Ishikawa (cell line): ENCODE measurements around the gene OR2AE1.

Experiments used
- EP300 ChIP-seq: IDR thresholded peaks from 2 replicates; pipeline ENCODE4 v1.6.1; 2012; ENCODE audit warnings: borderline replicate concordance
- NFIC ChIP-seq: IDR thresholded peaks from 2 replicates; pipeline ENCODE4 v1.6.1; 2012
- TAF1 ChIP-seq: IDR thresholded peaks from 2 replicates; pipeline ENCODE4 v1.6.1; 2012; ENCODE audit warnings: low read depth, mild to moderate bottlenecking
- TF ChIP-seq, protein P1 (sequence below): IDR thresholded peaks from 2 replicates; pipeline ENCODE4 v1.6.1; 2012; ENCODE audit warnings: low read depth, mild to moderate bottlenecking
- TF ChIP-seq, protein P2 (sequence below): IDR thresholded peaks from 2 replicates; pipeline ENCODE4 v1.6.1; 2012

DNA sequence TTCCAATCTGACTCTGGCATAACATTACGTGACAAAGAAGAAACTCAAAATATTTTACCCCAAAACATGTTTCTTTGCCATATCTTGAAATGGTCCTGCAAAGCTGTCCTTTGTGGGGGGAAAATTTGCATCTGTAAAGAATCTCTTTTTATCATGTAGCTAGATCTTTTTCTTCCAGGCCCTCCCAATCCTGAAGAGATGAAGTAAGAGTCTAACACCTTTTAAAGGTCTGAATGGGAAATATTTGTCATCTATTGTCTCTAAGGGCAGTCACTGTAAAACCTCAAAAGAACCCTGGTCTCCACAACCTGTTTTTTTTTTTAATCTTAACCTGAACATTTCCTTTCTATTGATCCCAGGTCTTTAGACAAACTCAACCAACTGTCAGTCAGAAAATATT is 8.6 kb downstream of the OR2AE1 start:
- TF ChIP-seq NFIC (no peak), TAF1 (no peak), EP300 (no peak)
- TF ChIP-seq, protein P1, sequence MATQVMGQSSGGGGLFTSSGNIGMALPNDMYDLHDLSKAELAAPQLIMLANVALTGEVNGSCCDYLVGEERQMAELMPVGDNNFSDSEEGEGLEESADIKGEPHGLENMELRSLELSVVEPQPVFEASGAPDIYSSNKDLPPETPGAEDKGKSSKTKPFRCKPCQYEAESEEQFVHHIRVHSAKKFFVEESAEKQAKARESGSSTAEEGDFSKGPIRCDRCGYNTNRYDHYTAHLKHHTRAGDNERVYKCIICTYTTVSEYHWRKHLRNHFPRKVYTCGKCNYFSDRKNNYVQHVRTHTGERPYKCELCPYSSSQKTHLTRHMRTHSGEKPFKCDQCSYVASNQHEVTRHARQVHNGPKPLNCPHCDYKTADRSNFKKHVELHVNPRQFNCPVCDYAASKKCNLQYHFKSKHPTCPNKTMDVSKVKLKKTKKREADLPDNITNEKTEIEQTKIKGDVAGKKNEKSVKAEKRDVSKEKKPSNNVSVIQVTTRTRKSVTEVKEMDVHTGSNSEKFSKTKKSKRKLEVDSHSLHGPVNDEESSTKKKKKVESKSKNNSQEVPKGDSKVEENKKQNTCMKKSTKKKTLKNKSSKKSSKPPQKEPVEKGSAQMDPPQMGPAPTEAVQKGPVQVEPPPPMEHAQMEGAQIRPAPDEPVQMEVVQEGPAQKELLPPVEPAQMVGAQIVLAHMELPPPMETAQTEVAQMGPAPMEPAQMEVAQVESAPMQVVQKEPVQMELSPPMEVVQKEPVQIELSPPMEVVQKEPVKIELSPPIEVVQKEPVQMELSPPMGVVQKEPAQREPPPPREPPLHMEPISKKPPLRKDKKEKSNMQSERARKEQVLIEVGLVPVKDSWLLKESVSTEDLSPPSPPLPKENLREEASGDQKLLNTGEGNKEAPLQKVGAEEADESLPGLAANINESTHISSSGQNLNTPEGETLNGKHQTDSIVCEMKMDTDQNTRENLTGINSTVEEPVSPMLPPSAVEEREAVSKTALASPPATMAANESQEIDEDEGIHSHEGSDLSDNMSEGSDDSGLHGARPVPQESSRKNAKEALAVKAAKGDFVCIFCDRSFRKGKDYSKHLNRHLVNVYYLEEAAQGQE: no peak
- TF ChIP-seq, protein P2, sequence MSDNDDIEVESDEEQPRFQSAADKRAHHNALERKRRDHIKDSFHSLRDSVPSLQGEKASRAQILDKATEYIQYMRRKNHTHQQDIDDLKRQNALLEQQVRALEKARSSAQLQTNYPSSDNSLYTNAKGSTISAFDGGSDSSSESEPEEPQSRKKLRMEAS: no peak
